H1 (cell line): Measurements from ENCODE around the gene RIMS3. TPM values are rescaled to one million over a fixed set of nuclear protein-coding genes. Genes with fewer than 3 reads are reported as not detected.

Experiments
- CTCF ChIA-PET: fragments of 300-600 bp; sonication (Branson Sonifier 250); formaldehyde crosslinking; loops from one replicate; lab custom pipeline; 2021; ENCODE audit not compliant: partially characterized antibody; lab: Charles Lee
- POLR2A ChIA-PET: fragments of 300-600 bp; sonication (Branson Sonifier 250); formaldehyde crosslinking; loops from one replicate; lab custom pipeline; 2021; ENCODE audit warnings: inconsistent platforms; ENCODE audit not compliant: partially characterized antibody; lab: Charles Lee
- DNase-seq, 2 experiments: peaks; one replicate each; pipeline versions ENCODE4 v3.0.0 to v3.0.0-alpha.2; 2010 to 2022; ENCODE audit warnings: low spot score in 2 of 2, low read depth in 1 of 2, mixed read lengths in 1 of 2
- FAIRE-seq: peaks from 2 replicates; lab custom pipeline; 2011; peaks lifted over from hg19 to GRCh38; lab: Jason Lieb, UNC
- H2AFZ ChIP-seq: 2 replicates; pipeline ENCODE4 v1.8.1; 2012; ENCODE audit warnings: low read length, inconsistent platforms
- H2AK5ac ChIP-seq: 2 replicates; pipeline ENCODE4 v1.6.1; 2013; ENCODE audit warnings: low read depth, low read length
- H2BK120ac ChIP-seq: replicated peaks from 2 replicates; pipeline ENCODE3; 2013; ENCODE audit warnings: low read depth, low read length, inconsistent platforms
- H2BK12ac ChIP-seq: 2 replicates; pipeline ENCODE4 v1.6.1; 2013; ENCODE audit warnings: low read depth, low read length
- H2BK15ac ChIP-seq: 2 replicates; pipeline ENCODE4 v1.6.1; 2013; ENCODE audit warnings: low read length
- H2BK20ac ChIP-seq: 2 replicates; pipeline ENCODE4 v1.6.1; 2013; ENCODE audit warnings: low read length
- H2BK5ac ChIP-seq: 2 replicates; pipeline ENCODE4 v1.6.1; 2013; ENCODE audit warnings: low read depth, low read length
- H3K14ac ChIP-seq: 2 replicates; pipeline ENCODE4 v1.6.1; 2013; ENCODE audit warnings: inconsistent platforms; ENCODE audit not compliant: insufficient read length
- H3K18ac ChIP-seq: 2 replicates; pipeline ENCODE4 v1.6.1; 2013; ENCODE audit warnings: low read length; ENCODE audit errors: extremely low read depth
- H3K23ac ChIP-seq: 2 replicates; pipeline ENCODE4 v1.6.1; 2013; ENCODE audit warnings: inconsistent platforms; ENCODE audit not compliant: insufficient read length
- H3K23me2 ChIP-seq: 2 replicates; pipeline ENCODE4 v1.6.1; 2013; ENCODE audit warnings: low read depth, low read length
- H3K27ac ChIP-seq: 2 replicates; pipeline ENCODE4 v1.6.1; 2011; ENCODE audit warnings: low read depth, low read length, inconsistent platforms
- H3K27me3 ChIP-seq, 4 experiments: replicated peaks in 1 of 4; 1 replicate in 1 of 4; 2 replicates in 3 of 4; pipeline versions ENCODE4 v1.6.1 to v1.8.1; 2011 to 2013; ENCODE audit warnings: low read length in 3 of 4, mild to moderate bottlenecking in 3 of 4, inconsistent platforms in 2 of 4, mixed read lengths in 2 of 4, moderate library complexity in 1 of 4; ENCODE audit not compliant: control insufficient read depth in 3 of 4, insufficient read depth in 3 of 4; ENCODE audit errors: extremely low read depth in 1 of 4
- H3K36me3 ChIP-seq, 4 experiments: 2 replicates each; pipeline versions ENCODE4 v1.6.1 to v1.8.1; 2011 to 2013; ENCODE audit warnings: mild to moderate bottlenecking in 4 of 4, low read length in 3 of 4, moderate library complexity in 2 of 4, control low read depth in 1 of 4, inconsistent platforms in 1 of 4; ENCODE audit not compliant: insufficient read depth in 4 of 4, control insufficient read depth in 2 of 4
- H3K4ac ChIP-seq: replicated peaks from 2 replicates; pipeline ENCODE3; 2013; ENCODE audit warnings: low read length, low read depth, mixed read lengths, inconsistent platforms; ENCODE audit not compliant: insufficient read length
- H3K4me1 ChIP-seq, 4 experiments: replicated peaks in 1 of 4; 1 replicate in 1 of 4; 2 replicates in 3 of 4; pipeline versions ENCODE4 v1.6.1 to v1.8.1; 2011 to 2013; ENCODE audit warnings: low read length in 3 of 4, inconsistent platforms in 2 of 4, mixed read lengths in 1 of 4; ENCODE audit not compliant: insufficient read depth in 4 of 4, control insufficient read depth in 3 of 4
- H3K4me2 ChIP-seq, 2 experiments: 2 replicates each; pipeline versions ENCODE4 v1.6.1 to v1.8.1; 2011 to 2013; ENCODE audit warnings: low read depth in 2 of 2, low read length in 2 of 2, control low read depth in 1 of 2, inconsistent platforms in 1 of 2, mild to moderate bottlenecking in 1 of 2; ENCODE audit not compliant: insufficient read depth in 1 of 2
- H3K4me3 ChIP-seq, 4 experiments: fragments of 200-600, 300-600 bp in 1 of 4; sonication (generic), shearing (Covaris generic), sonication (Bioruptor Twin) in 1 of 4; 2 replicates each; pipeline versions ENCODE4 v1.5.1 to v1.8.1; 2011 to 2016; ENCODE audit warnings: low read length in 4 of 4, low read depth in 3 of 4, control low read depth in 2 of 4, inconsistent platforms in 2 of 4, mild to moderate bottlenecking in 2 of 4, mixed read lengths in 1 of 4, moderate library complexity in 1 of 4; ENCODE audit not compliant: insufficient read depth in 2 of 4; ENCODE audit errors: extremely low read depth in 1 of 4
- H3K56ac ChIP-seq: replicated peaks from 2 replicates; pipeline ENCODE3; 2013; ENCODE audit warnings: low read depth, mild to moderate bottlenecking, mixed read lengths, low read length, inconsistent platforms; ENCODE audit not compliant: insufficient read length
- H3K79me1 ChIP-seq: 2 replicates; pipeline ENCODE4 v1.6.1; 2013; ENCODE audit warnings: low read depth, low read length, control low read depth
- H3K79me2 ChIP-seq, 2 experiments: 2 replicates each; pipeline versions ENCODE4 v1.6.1 to v1.8.1; 2012 to 2013; ENCODE audit warnings: low read length in 2 of 2, mild to moderate bottlenecking in 2 of 2, inconsistent platforms in 1 of 2; ENCODE audit not compliant: insufficient read depth in 2 of 2, control insufficient read depth in 1 of 2
- H3K9ac ChIP-seq, 4 experiments: replicated peaks in 1 of 4; 1 replicate in 1 of 4; 2 replicates in 3 of 4; pipeline versions ENCODE4 v1.6.1 to v1.8.1; 2011 to 2013; ENCODE audit warnings: low read depth in 3 of 4, low read length in 3 of 4, control low read depth in 2 of 4, mild to moderate bottlenecking in 2 of 4, moderate library complexity in 2 of 4, inconsistent platforms in 1 of 4; ENCODE audit errors: extremely low read depth in 1 of 4
- H3K9me3 ChIP-seq, 2 experiments: 2 replicates each; pipeline versions ENCODE4 v1.6.1 to v1.8.1; 2012 to 2013; ENCODE audit warnings: mild to moderate bottlenecking in 2 of 2, moderate library complexity in 2 of 2, control low read depth in 1 of 2, inconsistent platforms in 1 of 2, low read depth in 1 of 2, low read length in 1 of 2, mixed read lengths in 1 of 2; ENCODE audit not compliant: insufficient read depth in 2 of 2
- H4K20me1 ChIP-seq, 2 experiments: replicated peaks in 1 of 2; 2 replicates each; pipeline versions ENCODE3 to v1.8.1; 2011 to 2013; ENCODE audit warnings: inconsistent platforms in 2 of 2, low read length in 2 of 2, mild to moderate bottlenecking in 1 of 2; ENCODE audit not compliant: insufficient read depth in 2 of 2, control insufficient read depth in 1 of 2
- H4K5ac ChIP-seq: 2 replicates; pipeline ENCODE4 v1.6.1; 2013; ENCODE audit warnings: low read length, low read depth, mixed read lengths, inconsistent platforms; ENCODE audit not compliant: insufficient read length
- H4K8ac ChIP-seq: 2 replicates; pipeline ENCODE4 v1.8.0; 2013; ENCODE audit warnings: mild to moderate bottlenecking, moderate library complexity, low read length, inconsistent platforms; ENCODE audit not compliant: insufficient read depth; ENCODE audit errors: extremely low read depth
- H4K91ac ChIP-seq: replicated peaks from 2 replicates; pipeline ENCODE3; 2013; ENCODE audit warnings: low read length, mixed read lengths, inconsistent platforms; ENCODE audit not compliant: insufficient read length
- BRCA1 ChIP-seq: IDR thresholded peaks from 2 replicates; pipeline ENCODE4 v1.6.1; 2012; ENCODE audit warnings: low read depth, low read length, improper control_type of control experiment
- RBBP5 ChIP-seq: IDR thresholded peaks from 2 replicates; pipeline ENCODE4 v1.7.1; 2012; ENCODE audit warnings: low read depth, mild to moderate bottlenecking, inconsistent platforms, low read length, moderate library complexity, borderline replicate concordance
- RFX5 ChIP-seq: IDR thresholded peaks from 2 replicates; pipeline ENCODE4 v1.6.1; 2011; ENCODE audit warnings: low read depth, low read length, improper control_type of control experiment, borderline replicate concordance
- RNF2 ChIP-seq: fragments of 200-900, 300-1000 bp; sonication (generic); IDR thresholded peaks from 2 replicates; pipeline ENCODE4 v1.7.1; 2016; ENCODE audit warnings: borderline replicate concordance, low read depth, mild to moderate bottlenecking, antibody characterized with exemption, low read length; ENCODE audit not compliant: poor library complexity, severe bottlenecking; ENCODE audit errors: missing control alignments
- SIN3A ChIP-seq, 2 experiments: IDR thresholded peaks in 1 of 2; conservative IDR thresholded peaks in 1 of 2; 2 replicates each; pipeline ENCODE4 v1.6.1; 2011 to 2012; ENCODE audit warnings: low read length in 2 of 2, improper control_type of control experiment in 1 of 2, low read depth in 1 of 2, mild to moderate bottlenecking in 1 of 2
- SP4 ChIP-seq: IDR thresholded peaks from 2 replicates; pipeline ENCODE4 v1.6.1; 2012; ENCODE audit warnings: low read length, inconsistent platforms
- WGBS, 2 experiments: shearing (Covaris generic) in 1 of 2; methylation state at CpG; one replicate each; pipeline versions ENCODE4 v1.1.6 to v1.1.7; 2013 to 2015; ENCODE audit warnings: low lambda C conversion rate in 2 of 2, mixed read lengths in 2 of 2, inconsistent platforms in 1 of 2, low coverage in 1 of 2, missing lambda C conversion rate in 1 of 2; ENCODE audit not compliant: insufficient replicate concordance in 2 of 2, insufficient coverage in 1 of 2, insufficient read length in 1 of 2; ENCODE audit errors: extremely low coverage in 1 of 2, missing lambda C conversion rate in 1 of 2; 5-methylcytosine and 5-hydroxymethylcytosine counted together
- polyA plus RNA-seq, 7 experiments: library from polyadenylated mRNA; depleted of rRNA in 3 of 7; stranded (reverse) in 5 of 7; unstranded in 2 of 7; fragments of >200 nt in 5 of 7; fragments of 200-250 nt in 2 of 7; gene quantifications; 1 replicate in 5 of 7; 2 replicates in 1 of 7; 4 replicates in 1 of 7; pipeline versions ENCODE4 v1.2.1 to v1.2.3, GENCODE V29; 2011 to 2013; ENCODE audit warnings: missing spikeins in 2 of 7, mixed read lengths in 2 of 7
- total RNA-seq: library from RNA; stranded (reverse); fragmentation: NEBNext Ultra II Directional; extraction: Animal tissue kit (Norgen Biotek cat#: 25700); gene quantifications from 2 replicates; pipeline ENCODE4 v1.2.1, GENCODE V29; 2021

Gene RIMS3
- total and polyA plus RNA-seq, 2 of the 8 experiments (the other 6 are each of a cell fraction or from before 2014, with no cell fraction given) = 13.3 to 20.6 TPM

- Histone ChIP-seq H2BK120ac (no peak overlapping the region), H3K14ac (no peak overlapping the region), H2BK20ac (no peak overlapping the region), H3K79me1 (no peaks in the 10 kb centered on the region), H2AK5ac (no peak overlapping the region), H4K8ac (no peak overlapping the region), H4K91ac (no peak overlapping the region), H3K18ac (no peak overlapping the region), H3K9me3 (peaks cover 0 to 10% of the 10 kb centered on the region in 2 experiments), H2AFZ (no peak overlapping the region), H3K27me3 (no peaks in the 10 kb centered on the region), H2BK5ac (no peak overlapping the region), H4K20me1 (no peaks in the 10 kb centered on the region), H3K4me3 (no peak overlapping the region), H4K5ac (no peak overlapping the region), H2BK12ac (no peak overlapping the region), H3K56ac (no peak overlapping the region), H3K4ac (no peak overlapping the region), H3K23ac (no peak overlapping the region), H3K23me2 (no peaks in the 10 kb centered on the region), H3K4me1 (no peaks in the 10 kb centered on the region), H3K9ac (no peak overlapping the region), H3K4me2 (no peak overlapping the region), H3K36me3 (no peaks in the 10 kb centered on the region), H2BK15ac (no peak overlapping the region), H3K27ac (no peak overlapping the region), H3K79me2 (no peaks in the 10 kb centered on the region)
- ChIA-PET POLR2A (no interaction called here), CTCF (interaction anchor here (0.7 to 1.2 kb wide), 2 partner anchors 13 to 353 kb away, joined by 3 to 4 read pairs; no protein-coding TSS in a partner anchor)
- no peak for TF ChIP-seq RBBP5
- TF ChIP-seq RFX5 = no peak
- TF ChIP-seq BRCA1 = no peak
- TF ChIP-seq RNF2 = no peak
- no peak for TF ChIP-seq SP4
- no peak for TF ChIP-seq SIN3A (conservative IDR thresholded peaks at IDR 0.05 in 1 of 2, IDR thresholded peaks at IDR 0.05 in 1 of 2; ENCODE audit: low read depth in 1 of 2, low read length in 2 of 2)
- no peak for DNase-seq
- FAIRE-seq = no peak
- 100% methylated on average over 1 of the region's 1 CpG; no CpG with 5 or more reads in 1 of the 2 experiments for WGBS, 2 experiments
These were observed 65.6 kb downstream of the RIMS3 start for GRCh38 chr1:40599926-40600325.
